Measurements from ENCODE around the gene PARVG. TPM values are rescaled to one million over a fixed set of nuclear protein-coding genes. Genes with fewer than 3 reads are reported as not detected.

PARVG gene
- total RNA-seq, 1 donor from 2014 or later = 0.23 TPM

- peaks cover 3% of the 10 kb centered on the region for H3K9me3 ChIP-seq (ENCODE audit: insufficient read depth, low read depth, low read length)
- no peak overlapping the region for H3K9ac ChIP-seq (ENCODE audit: low read length)
- H3K36me3 Mint-ChIP-seq (ENCODE audit: low read depth, unreplicated experiment) = peaks cover 2% of the 10 kb centered on the region
- TF ChIP-seq EZH2 (IDR thresholded peaks at IDR 0.05; ENCODE audit: insufficient read depth, low read length) = no peak
- TF ChIP-seq, protein P1, sequence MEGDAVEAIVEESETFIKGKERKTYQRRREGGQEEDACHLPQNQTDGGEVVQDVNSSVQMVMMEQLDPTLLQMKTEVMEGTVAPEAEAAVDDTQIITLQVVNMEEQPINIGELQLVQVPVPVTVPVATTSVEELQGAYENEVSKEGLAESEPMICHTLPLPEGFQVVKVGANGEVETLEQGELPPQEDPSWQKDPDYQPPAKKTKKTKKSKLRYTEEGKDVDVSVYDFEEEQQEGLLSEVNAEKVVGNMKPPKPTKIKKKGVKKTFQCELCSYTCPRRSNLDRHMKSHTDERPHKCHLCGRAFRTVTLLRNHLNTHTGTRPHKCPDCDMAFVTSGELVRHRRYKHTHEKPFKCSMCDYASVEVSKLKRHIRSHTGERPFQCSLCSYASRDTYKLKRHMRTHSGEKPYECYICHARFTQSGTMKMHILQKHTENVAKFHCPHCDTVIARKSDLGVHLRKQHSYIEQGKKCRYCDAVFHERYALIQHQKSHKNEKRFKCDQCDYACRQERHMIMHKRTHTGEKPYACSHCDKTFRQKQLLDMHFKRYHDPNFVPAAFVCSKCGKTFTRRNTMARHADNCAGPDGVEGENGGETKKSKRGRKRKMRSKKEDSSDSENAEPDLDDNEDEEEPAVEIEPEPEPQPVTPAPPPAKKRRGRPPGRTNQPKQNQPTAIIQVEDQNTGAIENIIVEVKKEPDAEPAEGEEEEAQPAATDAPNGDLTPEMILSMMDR (IDR thresholded peaks at IDR 0.05; ENCODE audit: insufficient read depth, low read depth, low read length) = no peak
- no peak for FAIRE-seq
- H3K27me3 Mint-ChIP-seq (ENCODE audit: low read depth, unreplicated experiment) = peaks cover 34% of the 10 kb centered on the region
- no peaks in the 10 kb centered on the region for H3K36me3 ChIP-seq (ENCODE audit: insufficient read depth, low read length)
- no peak overlapping the region for H3K27ac Mint-ChIP-seq (ENCODE audit: unreplicated experiment)
- no peaks in the 10 kb centered on the region for H3K79me2 ChIP-seq (ENCODE audit: insufficient read depth, low read length)
- H4K20me1 ChIP-seq (ENCODE audit: insufficient read depth, low read length) = no peaks in the 10 kb centered on the region
- no peak overlapping the region for H3K4me2 ChIP-seq (ENCODE audit: low read length)
- no peak overlapping the region for H3K4me3 Mint-ChIP-seq (ENCODE audit: unreplicated experiment)
- no peak overlapping the region for H3K4me3 ChIP-seq (ENCODE audit: insufficient read depth, low read depth, low read length)
- H2AFZ ChIP-seq (ENCODE audit: low read depth, low read length) = no peak overlapping the region
- no peaks in the 10 kb centered on the region for H3K27me3 ChIP-seq (ENCODE audit: insufficient read depth, low read length)
- H3K9me3 Mint-ChIP-seq (ENCODE audit: unreplicated experiment) = peaks cover 16% of the 10 kb centered on the region
- H3K4me1 ChIP-seq (ENCODE audit: insufficient read depth, low read length) = no peaks in the 10 kb centered on the region
- H3K27ac ChIP-seq (ENCODE audit: low read depth, low read length) = no peak overlapping the region
- no peak for DNase-seq (ENCODE audit: low read depth)
- H3K4me1 Mint-ChIP-seq (ENCODE audit: low read depth, unreplicated experiment) = no peaks in the 10 kb centered on the region
Observed at GRCh38 chr22:44247923-44248892, 67.5 kb downstream of the PARVG start.

DNA sequence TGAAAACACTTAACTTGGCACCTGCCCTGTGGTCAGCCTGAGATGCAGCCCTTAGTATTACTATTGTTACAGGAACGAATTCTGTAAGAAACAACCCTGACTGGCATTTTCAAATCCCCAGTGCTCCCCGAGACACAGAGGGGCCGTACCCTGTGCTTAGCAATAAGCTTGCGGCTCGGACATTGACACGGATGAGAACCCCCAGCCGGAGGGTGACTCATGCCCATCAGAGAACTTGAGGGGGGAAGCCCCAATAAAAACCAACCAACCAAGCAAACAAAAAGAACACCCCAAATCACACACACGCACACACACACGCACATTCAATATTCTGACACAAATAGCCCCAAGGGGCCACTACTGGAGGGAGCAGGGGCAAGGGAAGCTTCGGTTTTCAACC, 68.2 kb downstream of the PARVG start:
- Histone ChIP-seq H3K27ac (ENCODE audit: low read depth, low read length) (no peak overlapping the region), H4K20me1 (ENCODE audit: insufficient read depth, low read length) (no peaks in the 10 kb centered on the region), H2AFZ (ENCODE audit: low read depth, low read length) (no peak overlapping the region), H3K9ac (ENCODE audit: low read length) (no peak overlapping the region), H3K79me2 (ENCODE audit: insufficient read depth, low read length) (no peaks in the 10 kb centered on the region), H3K36me3 (ENCODE audit: insufficient read depth, low read length) (no peaks in the 10 kb centered on the region), H3K4me3 (ENCODE audit: insufficient read depth, low read depth, low read length) (no peak overlapping the region), H3K27me3 (ENCODE audit: insufficient read depth, low read length) (no peaks in the 10 kb centered on the region), H3K4me1 (ENCODE audit: insufficient read depth, low read length) (no peaks in the 10 kb centered on the region), H3K9me3 (ENCODE audit: insufficient read depth, low read depth, low read length) (peaks cover 3% of the 10 kb centered on the region), H3K4me2 (ENCODE audit: low read length) (no peak overlapping the region)
- no peak for DNase-seq (ENCODE audit: low read depth)
- Mint-ChIP-seq H3K9me3 (ENCODE audit: unreplicated experiment) (peaks cover 16% of the 10 kb centered on the region), H3K36me3 (ENCODE audit: low read depth, unreplicated experiment) (peaks cover 2% of the 10 kb centered on the region), H3K4me3 (ENCODE audit: unreplicated experiment) (no peak overlapping the region), H3K4me1 (ENCODE audit: low read depth, unreplicated experiment) (no peaks in the 10 kb centered on the region), H3K27ac (ENCODE audit: unreplicated experiment) (no peak overlapping the region), H3K27me3 (ENCODE audit: low read depth, unreplicated experiment) (peaks cover 29% of the 10 kb centered on the region)
- no peak for FAIRE-seq
- no peak for TF ChIP-seq EZH2 (IDR thresholded peaks at IDR 0.05; ENCODE audit: insufficient read depth, low read length)
- TF ChIP-seq, protein P1 (IDR thresholded peaks at IDR 0.05; ENCODE audit: insufficient read depth, low read depth, low read length) = no peak
